Brain pericyte (primary cell): ENCODE results near the gene LTBP2.

ENCODE experiments used
- DNase-seq: peaks from one replicate; pipeline ENCODE4 v3.0.0-alpha.2; 2012; ENCODE audit warnings: low read depth, low spot score

The LTBP2 gene

DNA sequence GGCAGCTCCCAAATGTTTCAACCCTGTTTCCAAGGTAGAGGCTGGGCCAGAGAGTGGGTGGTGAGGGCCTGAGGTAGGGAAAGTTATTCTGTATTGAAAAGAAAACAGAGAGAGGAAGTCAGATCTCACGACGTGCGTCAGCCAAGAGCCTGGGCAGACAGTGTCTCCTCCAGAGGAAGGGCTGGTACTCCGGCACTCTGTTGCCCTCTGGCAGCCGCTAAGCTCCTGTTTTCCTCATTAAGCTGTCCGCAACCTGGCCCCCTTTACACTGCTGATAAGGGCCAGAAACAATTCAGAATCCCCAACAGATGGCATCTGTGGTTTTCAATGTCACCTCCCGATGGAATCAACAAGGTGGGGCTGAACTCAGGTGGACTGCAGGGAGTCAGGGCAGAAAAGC, 26.0 kb upstream of the LTBP2 start:
- DNase-seq, result no peak

DNA sequence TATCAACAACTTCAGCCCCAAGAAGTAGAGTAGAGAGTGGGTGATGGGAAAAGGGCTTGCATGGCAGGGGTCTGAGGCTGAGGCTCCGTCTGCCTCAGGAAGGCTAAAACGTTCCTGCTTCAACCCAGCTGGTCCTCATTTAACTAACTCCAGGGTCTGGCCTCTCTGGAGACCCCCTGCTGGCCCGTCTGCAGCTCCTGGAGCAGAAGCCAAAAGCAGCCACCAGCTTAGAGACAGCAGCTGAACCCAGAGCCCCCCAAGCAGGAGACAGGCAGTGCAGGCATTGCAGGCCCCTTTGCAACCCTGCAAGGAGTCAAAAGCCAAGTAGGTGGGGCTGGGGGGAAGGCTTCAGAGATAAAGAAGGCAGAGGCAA, 25.1 kb upstream of the LTBP2 start:
- DNase-seq, result no peak

DNA sequence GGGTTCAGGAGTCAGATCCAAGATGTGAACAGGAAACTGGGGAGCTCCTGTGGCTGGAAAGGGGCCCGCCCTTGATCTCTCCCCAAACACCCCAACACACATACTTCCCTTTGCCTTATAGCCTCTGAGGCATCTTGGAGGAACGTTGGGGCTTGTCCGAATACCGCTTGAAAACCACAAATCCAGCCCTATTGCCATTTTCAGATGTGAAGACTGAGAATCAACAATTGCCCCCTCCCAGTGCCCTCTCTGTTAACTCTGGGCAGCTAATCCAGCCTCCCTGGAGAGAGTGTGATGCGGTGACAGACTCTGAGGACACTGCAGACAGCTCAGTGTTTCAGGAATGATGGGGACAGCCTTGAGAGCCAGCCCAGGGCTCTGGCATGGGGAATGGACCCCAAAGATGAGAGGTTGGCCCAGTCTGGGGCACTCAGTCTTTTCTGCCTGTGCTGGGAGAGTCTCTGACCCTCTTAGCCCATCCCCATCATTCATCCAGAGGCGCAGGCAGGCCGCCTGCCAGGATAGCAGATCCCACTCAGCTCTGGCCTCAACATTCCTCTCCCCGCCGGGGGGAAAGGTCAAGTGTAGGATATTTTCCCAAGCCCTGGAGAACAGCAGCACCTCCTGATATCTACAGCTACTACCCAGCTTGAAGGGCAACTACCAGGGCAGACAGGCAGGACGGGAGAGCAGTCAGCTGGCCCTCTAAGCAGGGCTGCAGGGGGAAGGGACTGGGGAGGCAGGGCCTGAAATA, 24.6 kb upstream of the LTBP2 start:
- DNase-seq, result no peak

DNA sequence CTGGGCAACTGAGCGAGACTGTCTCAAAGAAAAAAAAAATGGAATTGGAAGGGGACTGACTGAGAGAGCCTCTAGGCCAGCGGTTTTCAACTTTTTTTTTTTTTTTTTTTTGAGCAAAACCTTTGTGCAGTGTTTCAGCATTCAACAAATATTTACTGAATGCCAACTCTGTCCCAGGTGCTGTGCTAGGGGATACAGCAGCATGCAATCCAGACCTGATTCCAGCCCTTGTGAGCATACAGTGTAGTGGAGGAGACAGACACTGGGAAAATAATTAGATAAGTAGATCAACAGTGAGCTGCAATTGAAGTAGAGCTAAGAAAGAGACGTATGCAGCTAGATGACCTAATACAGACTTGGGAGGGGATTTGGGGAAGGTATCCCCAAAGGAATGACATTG, 23.8 kb upstream of the LTBP2 start:
- no peak for DNase-seq

DNA sequence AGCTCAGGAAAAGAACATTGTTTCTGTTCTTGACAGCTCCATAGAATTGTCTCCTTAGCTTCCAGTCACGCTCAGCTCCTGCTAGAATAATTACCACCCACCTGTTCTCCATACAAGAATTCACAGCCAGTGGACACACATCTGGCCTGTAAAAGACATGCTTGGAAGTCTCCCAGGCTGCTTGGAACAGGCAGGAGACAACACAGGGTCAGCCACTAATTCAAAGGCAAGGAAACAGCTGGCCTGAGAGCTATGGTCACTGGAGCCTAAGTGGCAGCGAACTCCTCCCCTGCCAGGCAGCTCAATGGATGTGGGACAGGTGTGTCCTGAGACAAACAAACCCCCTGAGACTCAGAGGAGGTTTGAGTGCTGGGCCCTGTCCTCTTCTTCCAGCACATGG, 22.9 kb upstream of the LTBP2 start:
- no peak for DNase-seq

DNA sequence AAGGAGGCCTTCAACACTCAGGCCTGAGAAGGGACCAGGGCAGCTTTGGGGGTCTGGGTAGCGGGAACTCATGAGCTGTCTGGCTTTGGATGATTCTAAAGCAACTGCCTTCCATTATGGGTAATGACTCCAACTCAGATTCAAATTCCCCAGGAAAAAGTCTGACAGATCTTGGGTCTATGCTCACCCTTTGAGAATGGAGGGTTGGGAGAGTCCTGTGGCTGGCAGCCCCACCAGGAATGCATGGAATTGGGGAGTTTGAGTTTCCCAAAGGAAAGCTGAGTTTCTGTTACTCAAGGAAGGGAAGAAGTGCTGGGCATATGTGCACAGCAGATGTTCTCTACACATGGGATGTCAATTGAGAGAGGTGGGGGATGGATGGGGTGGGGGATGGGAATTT, 22.4 kb upstream of the LTBP2 start:
- DNase-seq, result no peak

DNA sequence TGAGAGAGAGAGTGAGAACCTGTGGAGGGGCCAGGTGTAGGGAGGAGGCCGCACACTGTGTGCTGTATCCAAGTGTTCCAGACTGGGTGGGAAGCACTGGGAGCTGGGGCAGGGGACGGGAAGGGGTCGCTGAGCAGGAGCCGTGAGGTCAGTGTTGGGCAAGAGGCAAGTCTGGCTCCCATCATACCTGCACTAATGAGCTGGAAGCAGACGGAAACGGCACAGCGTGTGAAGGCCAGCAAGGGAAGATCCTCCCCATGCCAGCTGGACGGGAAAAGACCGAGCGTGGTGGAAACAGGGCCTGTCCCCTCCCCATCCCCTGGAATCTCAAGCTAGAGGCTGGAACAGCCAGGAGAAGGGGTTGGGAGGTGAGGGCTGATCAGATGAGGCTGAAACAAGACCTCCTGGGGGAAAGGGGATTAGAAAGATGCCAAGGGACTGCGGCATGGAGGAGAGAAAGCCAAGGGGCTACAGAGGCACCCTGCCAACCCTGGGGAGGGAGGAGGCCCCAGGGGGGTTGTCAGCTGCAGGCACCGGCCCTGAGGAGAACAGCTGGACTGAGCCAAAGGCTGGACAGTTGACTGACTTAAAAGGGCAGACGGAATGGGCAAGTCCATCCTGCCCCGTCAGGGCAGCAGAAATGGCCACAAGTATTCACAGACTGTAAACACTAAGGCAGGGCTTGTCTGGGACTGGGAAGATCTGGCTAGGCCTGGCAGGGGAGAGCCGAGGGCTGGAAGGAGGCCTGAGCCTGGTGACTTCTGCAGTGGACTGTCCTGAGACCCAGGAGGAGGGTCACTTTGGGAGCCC, 19.0 kb upstream of the LTBP2 start:
- DNase-seq, result no peak

DNA sequence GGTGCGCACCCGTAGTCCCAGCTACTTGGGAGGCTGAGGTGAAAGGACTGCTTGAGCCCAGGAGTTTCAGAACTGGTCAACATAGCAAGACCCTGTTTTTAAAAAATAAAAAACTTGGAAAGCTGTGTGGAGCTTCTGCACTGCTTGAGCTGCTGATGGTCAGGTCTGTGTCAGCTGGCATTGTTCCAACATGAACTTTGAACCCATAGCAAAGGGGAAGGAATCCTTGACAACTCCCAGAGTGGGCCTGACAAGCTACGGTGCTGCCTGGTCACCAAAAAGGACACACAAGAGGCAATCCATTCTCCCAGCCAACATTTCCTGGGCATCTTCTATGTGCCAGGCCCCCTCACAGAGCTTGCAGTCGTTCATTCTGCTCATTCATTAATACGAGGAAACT, 16.4 kb upstream of the LTBP2 start:
- DNase-seq, result no peak

DNA sequence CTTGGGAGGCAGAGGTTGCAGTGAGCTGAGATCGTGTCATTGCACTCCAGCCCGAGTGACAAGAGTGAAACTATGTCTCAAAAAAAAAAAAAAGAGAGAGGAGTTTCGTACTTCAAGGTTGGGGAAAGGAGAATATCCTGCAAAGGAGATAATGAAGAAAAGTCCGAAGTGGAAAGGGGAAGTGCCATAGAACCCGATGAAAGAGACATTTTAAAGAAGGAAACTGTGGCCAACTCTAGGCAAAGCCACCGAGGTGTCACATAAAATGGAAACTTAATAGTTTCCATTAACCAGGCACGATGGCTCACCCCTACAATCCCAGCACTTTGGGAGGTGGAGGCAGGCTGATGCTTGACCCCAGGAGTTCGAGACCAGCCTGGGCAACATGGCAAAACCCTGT, 15.0 kb upstream of the LTBP2 start:
- DNase-seq, result no peak

DNA sequence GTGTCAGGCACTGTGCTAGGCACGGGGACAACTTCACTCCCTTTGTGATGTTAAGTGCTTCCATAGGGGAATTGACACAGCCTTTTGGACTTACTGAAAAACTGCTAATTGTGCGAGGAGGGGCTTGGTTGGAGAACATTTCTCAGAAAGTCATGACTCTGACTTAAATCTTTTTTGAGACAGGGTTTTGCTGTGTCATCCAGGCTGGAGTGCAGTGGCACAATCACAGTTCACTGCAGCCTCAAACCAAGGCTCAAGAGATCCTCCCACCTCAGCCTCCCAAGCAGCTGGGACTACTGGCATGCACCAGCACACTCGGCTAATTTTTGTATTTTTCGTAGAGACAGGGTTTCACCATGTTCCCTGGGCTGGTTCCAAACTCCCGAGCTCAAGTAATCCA, 10.2 kb upstream of the LTBP2 start:
- no peak for DNase-seq

DNA sequence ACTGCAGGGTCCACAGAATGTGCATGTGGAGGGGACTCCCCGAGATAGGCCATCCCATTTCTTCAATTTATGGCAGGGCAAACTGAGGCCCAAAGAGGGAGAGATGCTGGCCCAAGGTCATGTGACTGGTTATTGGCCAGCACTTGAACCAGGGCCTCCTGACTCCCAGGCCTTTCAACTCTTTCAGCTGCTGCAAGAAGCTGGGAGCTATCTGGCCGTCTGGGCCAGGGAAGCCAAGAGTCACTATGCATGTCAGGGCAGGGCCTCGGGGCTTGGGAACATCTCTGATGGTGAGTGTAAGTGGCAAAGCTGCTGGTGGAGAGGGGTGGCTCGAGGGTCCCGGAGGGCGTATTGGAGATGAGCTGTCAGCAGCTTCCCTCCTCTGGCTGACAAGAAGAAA, 9.5 kb upstream of the LTBP2 start:
- DNase-seq, result no peak

DNA sequence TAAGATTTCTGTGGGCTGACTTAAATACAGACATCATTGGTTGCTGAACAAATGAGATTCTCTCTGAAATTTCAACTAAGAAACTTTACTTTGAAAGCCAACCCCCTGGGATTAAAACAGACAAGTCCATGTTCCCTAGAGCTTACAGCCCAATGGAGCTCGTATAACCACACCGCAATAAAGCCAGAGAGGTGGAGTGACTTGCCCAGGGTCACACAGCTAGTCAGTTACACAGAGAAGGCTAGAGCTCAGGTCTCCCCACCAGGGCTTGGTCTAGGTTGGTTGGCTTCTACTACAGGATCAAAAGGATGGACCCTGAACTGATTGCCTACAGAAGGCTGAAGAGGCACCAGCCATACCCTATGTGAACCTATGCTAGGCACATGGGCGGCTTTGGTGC, 8.9 kb upstream of the LTBP2 start:
- DNase-seq, result no peak

DNA sequence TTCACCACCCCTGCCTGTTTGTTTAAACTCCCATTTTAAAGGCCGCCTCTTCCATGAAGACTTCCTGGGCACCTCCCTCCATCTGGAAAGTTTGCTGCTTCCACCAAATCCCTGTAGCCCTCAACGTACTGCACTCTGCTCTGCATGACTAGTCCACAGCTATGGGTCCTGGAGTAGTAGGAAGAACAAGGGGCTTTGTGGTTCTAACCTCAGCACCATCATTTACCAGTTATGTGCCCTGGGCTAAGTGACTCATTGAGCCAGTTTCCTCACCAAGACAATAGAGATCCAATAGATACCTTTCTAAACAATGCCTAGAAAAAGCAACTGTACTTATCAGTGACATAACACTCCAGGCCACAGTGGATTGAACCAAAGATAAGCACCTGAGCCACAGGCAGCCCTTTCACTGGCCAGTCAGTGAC, 8.5 kb upstream of the LTBP2 start:
- no peak for DNase-seq

DNA sequence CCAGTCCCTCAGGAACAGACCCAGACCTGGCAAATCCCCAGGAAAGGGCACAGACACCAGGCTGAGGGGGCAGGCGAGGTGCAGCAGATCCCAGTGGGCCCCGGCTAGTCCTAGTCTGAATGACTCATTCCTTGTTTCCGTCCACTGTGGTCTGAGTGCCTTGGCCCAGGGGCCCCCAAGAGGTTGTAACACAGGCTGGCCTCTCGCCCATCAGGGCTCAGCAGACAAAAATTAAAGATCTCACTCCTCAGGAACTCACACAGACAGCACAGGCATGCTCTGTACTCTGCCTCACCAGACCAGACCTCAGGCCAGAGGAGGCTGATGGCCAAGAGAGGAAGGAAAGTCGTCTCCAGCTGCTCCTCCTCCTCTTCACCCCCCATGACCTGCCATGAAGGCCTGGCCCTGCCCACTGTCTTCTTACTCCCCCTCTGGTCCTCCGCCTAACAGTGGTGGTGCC, 7.7 kb upstream of the LTBP2 start:
- no peak for DNase-seq

DNA sequence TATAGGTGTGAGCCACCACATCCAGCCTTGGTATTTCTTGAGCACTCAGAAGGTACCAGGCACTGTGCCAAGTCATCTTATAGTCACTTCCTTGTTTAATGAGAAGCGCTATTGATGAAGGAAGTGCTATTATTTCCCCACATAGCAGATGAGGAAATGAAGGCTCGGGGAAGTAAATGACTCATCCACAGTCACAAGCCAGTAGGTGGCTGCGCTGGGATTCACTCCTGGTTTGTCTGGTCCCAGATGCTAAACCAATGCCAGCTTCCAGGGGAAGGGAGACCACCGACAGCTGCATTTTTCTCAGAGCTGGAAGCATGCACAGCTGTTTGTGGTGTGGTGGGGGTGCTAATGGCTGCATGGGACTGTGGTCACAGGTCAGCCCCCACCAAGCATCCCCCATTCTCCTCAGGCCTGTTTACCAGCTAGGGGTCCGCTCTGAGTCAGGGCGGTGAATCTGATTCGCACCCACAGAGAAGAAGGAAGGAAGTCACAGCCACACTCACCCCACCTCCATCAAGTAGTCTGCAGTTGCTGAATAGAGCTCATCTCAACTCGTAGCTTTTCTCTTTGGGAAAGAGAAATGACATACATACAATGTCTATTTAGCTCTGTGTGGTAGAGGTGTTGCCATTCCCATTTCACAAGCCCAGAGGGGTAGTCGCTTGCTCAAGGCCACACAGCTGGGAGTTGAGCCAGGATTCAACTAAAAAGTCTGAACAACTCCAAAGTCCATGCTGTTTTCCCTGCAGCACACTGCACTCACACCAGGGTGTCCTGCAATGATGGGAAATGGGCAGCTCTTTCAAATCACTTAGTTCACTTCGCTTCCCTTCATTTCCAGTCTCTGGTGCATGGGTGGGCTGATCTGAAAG, 6.3 kb upstream of the LTBP2 start:
- no peak for DNase-seq

DNA sequence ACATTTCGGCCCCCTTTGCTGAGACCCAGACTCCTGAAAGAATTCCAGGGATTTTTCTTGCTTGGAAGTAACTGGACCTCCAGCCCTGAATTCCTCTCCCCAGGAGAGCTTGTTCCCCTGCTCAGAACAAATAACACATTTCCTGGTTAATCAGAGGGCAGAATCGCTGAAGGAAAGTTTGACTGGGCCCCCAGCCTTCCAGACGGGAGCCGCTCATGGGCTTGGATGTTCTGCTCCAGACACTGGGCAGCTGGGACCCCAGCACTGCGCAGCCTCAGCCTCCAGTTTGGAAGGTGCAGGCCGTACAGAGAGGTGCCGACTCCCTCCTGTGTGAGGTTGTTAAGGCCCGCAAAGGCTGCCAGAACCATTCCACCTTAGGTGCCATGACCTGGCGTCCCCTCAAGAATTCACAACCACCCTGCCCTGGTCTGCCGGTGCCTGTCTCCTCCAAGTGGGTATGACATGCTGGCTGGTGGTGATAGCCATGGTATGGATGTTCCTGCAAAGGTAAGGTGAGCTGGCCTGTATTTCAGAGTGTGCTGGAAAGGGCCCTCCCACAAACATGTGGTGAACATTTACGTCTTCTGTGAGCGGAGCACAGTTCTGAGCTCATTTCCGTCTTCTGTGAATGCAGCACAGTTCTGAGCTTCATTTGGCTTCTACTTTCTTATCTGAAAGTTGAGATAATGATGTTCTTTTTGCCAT, 5.1 kb upstream of the LTBP2 start:
- no peak for DNase-seq

DNA sequence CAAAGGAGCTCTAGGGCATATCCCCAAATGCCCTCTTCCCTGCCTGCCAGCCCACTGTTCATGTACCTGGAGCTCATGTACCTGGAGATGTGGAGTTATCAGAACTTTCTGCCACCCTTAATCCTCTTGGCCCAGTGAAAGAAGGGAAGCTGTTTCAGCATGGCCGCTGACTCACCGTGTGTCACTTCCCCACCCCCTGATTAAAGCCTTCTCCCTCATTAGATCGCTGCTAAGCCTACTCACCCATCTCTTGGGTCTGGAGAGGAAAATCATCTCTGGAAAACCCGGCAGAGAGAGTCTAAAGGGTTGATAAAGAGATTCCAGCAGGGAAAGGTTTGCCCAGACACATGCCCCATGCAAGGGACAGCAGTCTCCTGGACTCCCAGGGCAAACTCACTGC, 4.5 kb upstream of the LTBP2 start:
- no peak for DNase-seq

DNA sequence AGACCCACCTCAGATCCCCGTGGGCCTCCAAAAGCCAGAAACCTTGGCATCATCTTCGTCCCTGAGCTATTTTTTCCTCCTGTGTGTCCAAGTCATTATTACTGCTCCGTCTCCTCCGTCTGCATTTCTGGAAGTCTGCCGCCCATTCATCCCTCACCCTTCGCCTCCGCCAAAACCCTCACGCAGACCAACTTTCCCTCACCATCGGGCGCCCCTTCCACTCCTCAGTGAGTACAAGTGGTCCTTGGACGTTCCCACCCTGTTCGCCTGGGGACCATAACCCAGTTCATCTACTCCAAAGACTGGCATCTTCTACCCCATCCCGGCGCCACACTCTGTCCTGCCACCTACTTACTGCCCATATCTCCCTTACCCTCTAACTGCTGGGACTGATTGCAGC, 3.7 kb upstream of the LTBP2 start:
- DNase-seq, result no peak

DNA sequence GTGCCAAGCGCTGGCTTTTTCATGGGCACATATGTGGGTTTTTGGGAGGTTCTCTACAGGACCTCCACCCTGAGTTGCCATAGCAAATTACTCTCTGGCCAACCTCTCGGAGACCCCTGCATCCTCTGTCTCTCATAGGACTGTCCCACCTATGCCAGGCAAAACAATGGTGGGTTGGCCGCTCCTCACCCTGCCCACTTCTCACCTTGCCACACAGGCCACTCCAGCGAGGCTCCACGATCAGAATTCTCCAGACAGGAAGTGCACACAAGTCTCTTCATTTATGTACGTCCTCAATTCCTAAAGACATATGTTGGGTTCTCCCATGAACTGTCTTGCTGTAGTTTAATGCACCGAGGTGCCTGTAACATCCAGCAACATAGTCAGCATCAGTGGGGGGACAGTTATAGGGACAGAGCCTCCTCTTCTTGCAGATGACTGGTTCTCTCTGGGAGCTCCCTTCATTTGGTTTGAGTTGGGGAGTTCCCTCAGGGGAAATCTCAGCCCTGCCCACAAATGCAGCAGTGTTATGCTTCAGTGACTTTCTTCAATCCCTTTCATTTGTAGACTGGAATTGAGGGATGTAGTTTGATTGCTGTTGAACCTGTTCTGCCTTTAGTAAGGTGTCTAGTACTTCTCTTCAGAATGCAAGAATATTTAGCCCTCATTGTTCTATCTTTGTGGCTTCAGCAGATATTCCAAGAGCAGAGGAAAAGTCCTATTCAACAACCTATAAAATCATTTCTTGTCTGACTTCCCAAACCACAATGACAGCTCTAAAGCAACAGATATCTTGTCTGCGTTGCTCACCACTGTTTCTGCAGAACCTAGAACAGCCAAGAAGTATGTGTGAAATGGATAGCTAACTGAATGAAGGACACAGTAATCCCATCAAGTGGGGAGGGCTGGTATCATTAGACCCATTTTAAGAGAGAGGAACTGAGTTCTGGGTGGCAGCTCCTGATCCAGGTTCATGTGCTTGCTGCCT, 2.8 kb upstream of the LTBP2 start:
- no peak for DNase-seq

DNA sequence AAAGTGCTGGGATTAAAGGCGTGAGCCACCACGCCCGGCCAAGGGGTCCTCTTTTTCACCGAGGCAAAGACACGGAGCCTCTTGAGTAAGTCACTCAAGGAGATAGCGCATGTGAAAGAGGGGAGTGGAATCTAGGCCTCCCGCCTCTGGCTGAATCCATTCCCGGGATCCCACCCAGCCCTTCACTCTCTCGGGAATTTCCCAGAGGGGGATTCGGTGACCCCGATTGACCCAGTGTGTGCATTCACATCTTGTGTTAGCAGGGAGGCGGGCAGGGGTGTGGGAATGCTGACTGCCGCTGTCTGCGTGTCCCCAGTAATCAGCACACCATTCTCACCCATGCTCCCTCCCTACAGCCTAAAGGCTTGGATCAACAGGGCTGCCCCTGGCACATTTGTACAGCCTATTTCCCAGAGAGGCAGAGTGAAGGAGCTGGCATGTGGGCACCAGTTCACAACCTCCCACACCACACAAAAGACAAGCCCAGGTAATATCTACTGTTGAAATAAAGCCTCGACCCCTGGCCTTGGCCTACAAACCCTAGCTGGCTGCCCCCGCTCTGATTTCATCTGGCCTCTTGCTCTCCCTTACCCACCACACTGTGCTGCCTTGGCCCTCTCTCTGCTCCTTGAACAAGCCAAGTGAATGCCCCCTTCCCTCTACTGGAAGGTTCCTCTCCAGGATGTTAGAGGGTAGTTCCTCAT, 1.3 kb upstream of the LTBP2 start:
- no peak for DNase-seq
